Testis (tissue), 2 donors: ENCODE measurements around the gene KRT9.

Source experiments
- POLR2A ChIP-seq: fragments of 450-650 bp; IDR thresholded peaks from one replicate; pipeline ENCODE4 v1.6.1; 2017; ENCODE audit warnings: antibody characterized with exemption, mild to moderate bottlenecking, moderate library complexity
- TF ChIP-seq, protein P1 (sequence below), 3 experiments: fragments of 450-650 bp in 2 of 3; fragments of 200-600 bp in 1 of 3; sonication (generic) in 1 of 3; IDR thresholded peaks; one replicate each; pipeline ENCODE4 v1.5.1; 2016 to 2019; ENCODE audit warnings: antibody characterized with exemption in 3 of 3, mild to moderate bottlenecking in 2 of 3, moderate library complexity in 1 of 3

DNA sequence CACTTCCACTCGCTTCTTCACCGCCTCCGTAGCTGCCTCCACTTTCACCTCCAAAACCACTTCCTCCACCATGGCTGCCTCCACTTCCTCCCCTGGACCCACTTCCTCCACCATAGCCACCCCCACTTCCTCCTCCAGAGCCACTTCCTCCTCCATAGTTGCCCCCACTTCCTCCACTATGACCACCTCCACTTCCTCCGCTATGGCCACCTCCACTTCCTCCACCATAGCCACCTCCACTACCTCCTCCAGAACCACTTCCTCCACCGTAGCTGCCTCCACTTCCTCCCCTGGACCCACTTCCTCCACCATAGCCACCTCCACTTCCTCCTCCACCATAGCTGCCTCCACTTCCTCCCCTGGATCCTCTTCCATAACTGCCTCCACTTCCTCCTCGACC is 4.5 kb downstream of the KRT9 start:
- TF ChIP-seq, protein P1, sequence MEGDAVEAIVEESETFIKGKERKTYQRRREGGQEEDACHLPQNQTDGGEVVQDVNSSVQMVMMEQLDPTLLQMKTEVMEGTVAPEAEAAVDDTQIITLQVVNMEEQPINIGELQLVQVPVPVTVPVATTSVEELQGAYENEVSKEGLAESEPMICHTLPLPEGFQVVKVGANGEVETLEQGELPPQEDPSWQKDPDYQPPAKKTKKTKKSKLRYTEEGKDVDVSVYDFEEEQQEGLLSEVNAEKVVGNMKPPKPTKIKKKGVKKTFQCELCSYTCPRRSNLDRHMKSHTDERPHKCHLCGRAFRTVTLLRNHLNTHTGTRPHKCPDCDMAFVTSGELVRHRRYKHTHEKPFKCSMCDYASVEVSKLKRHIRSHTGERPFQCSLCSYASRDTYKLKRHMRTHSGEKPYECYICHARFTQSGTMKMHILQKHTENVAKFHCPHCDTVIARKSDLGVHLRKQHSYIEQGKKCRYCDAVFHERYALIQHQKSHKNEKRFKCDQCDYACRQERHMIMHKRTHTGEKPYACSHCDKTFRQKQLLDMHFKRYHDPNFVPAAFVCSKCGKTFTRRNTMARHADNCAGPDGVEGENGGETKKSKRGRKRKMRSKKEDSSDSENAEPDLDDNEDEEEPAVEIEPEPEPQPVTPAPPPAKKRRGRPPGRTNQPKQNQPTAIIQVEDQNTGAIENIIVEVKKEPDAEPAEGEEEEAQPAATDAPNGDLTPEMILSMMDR (IDR thresholded peaks at IDR 0.05): no peak
- TF ChIP-seq POLR2A: no peak
